ENCODE measurements around the gene PRKD1.

- TF ChIP-seq CTCF (IDR thresholded peaks at IDR 0.05) (no peak), POLR2AphosphoS5 (IDR thresholded peaks at IDR 0.05; ENCODE audit: insufficient read depth in 1 of 2, low read depth in 1 of 2) (no peak), POLR2A (IDR thresholded peaks at IDR 0.05) (no peak)
These were observed 41.7 kb downstream of the PRKD1 start for GRCh38 chr14:29885988-29886387.
